Right lobe of liver (tissue), 6 donors: Measurements from ENCODE around the gene PDE9A. TPM values are rescaled to one million over a fixed set of nuclear protein-coding genes. Genes with fewer than 3 reads are reported as not detected.

Source experiments
- ATAC-seq, 4 donors: fragments of 200-7000 bp; cut with Tn5 transposase; one replicate each; pipeline ENCODE4 v1.9.1; 2020; ENCODE audit warnings: mild to moderate bottlenecking in 4 of 4, moderate library complexity in 4 of 4
- DNase-seq, 3 donors: peaks; one replicate each; pipeline ENCODE4 v3.0.0-alpha.2; 2020
- H3K27ac ChIP-seq, 3 donors: fragments of 200-600 bp; one replicate each; pipeline ENCODE4 v1.8.0; 2022
- H3K27me3 ChIP-seq, 2 donors: fragments of 200-600 bp; one replicate each; pipeline ENCODE4 v1.8.0; 2022
- H3K36me3 ChIP-seq, 4 donors: fragments of 200-600 bp; sonication (generic) in 1 of 4; one replicate each; pipeline versions ENCODE4 v1.5.1 to v1.8.0; 2017 to 2022; ENCODE audit warnings: control low read depth in 1 of 4
- H3K4me1 ChIP-seq, 4 donors: fragments of 200-600 bp; sonication (generic) in 1 of 4; one replicate each; pipeline versions ENCODE4 v1.5.1 to v1.8.0; 2017 to 2022; ENCODE audit warnings: control low read depth in 1 of 4
- H3K4me3 ChIP-seq, 3 donors: fragments of 200-600 bp; one replicate each; pipeline ENCODE4 v1.8.0; 2022
- H3K9me3 ChIP-seq, 4 donors: fragments of 200-600 bp; sonication (generic) in 1 of 4; one replicate each; pipeline versions ENCODE4 v1.5.1 to v1.8.0; 2017 to 2022; ENCODE audit warnings: control low read depth in 1 of 4
- CTCF ChIP-seq, 4 donors: fragments of 200-600 bp in 3 of 4; fragments of 450-650 bp in 1 of 4; IDR thresholded peaks; one replicate each; pipeline versions ENCODE4 v1.5.1 to v1.8.0; 2016 to 2022; ENCODE audit warnings: antibody characterized with exemption in 4 of 4, mild to moderate bottlenecking in 2 of 4
- POLR2A ChIP-seq: fragments of 450-650 bp; IDR thresholded peaks from one replicate; pipeline ENCODE4 v1.6.1; 2017; ENCODE audit warnings: antibody characterized with exemption, mild to moderate bottlenecking
- WGBS: methylation state at CpG from one replicate; pipeline ENCODE4 v1.1.6; 2018; ENCODE audit warnings: low coverage, low lambda C conversion rate; ENCODE audit not compliant: insufficient coverage; ENCODE audit errors: missing lambda C conversion rate; 5-methylcytosine and 5-hydroxymethylcytosine counted together
- intact Hi-C, 2 donors: fragments of 100-400 bp; cut with DNase I; formaldehyde crosslinking; loops; one replicate each; pipeline versions ENCODE4 v1.11.2 to v1.14.1; 2022
- total RNA-seq, 6 experiments: library from RNA; depleted of rRNA in 2 of 6; stranded (reverse); fragments of >200 nt in 2 of 6; fragmentation: NEBNext Ultra II Directional in 3 of 6; extraction: Animal tissue kit (Norgen Biotek cat#: 25700) in 3 of 6; gene quantifications; one replicate each; pipeline versions ENCODE4 v1.1.0 to v1.2.4, GENCODE V29; 2016 to 2023
- donor health status: DM: no; HTN: yes; CAD: no.
- donor health status: DM: no; HTN: no; CAD: no.
- donor health status: DM: no; HTN: no; CAD: no.
- donor health status: DM: no; HTN: yes; CAD: no.
- donor health status: DM: no; HTN: yes; CAD: no.

Gene PDE9A
- total RNA-seq, 6 experiments from 2014 or later, result 1.1 to 5.9 (median 3.3) TPM

DNA sequence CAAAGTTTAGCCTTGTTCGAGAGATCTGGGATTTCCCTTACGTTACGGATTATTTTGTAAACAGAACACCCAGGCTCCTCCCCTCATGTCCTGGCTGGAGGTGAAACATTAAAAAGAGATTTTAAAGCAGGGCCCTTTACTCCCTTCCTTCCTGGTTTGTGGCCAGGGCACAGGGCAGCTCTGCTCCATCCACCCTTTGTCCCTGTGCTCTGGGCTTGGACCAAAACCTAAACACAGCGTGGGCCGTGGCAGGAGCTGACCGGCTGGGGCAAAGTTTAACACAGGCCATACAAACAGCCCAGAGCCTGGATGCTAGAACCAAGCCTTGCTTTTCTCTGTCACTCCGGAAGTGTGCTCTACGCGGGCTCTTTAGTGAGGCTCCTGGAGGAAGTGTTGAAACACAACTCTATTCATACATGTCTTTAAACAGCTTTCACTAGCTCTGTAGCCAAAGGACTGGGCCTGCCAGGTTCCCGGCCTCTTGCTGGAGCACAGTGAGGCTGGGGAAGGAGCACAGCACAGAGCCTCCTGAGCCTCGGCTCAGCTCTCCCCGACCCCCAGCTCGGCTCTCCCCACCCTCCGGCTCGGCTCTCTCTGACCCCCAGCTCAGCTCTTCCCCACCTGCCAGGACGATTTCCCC is 84.7 kb downstream of the PDE9A start:
- Histone ChIP-seq H3K4me3 (no peak overlapping the region), H3K4me1 (peaks cover 0 to 50% (median 25%) of the 10 kb centered on the region in 4 donors), H3K9me3 (no peaks in the 10 kb centered on the region), H3K27ac (peak overlapping the region; percentile 58 to 86 (median 84)), H3K27me3 (no peaks in the 10 kb centered on the region), H3K36me3 (no peaks in the 10 kb centered on the region)
- DNase-seq (peak; percentile 88 to 97 (median 93)), ATAC-seq (peak; percentile 83 to 90 (median 90))
- peak; percentile 53 for TF ChIP-seq POLR2A
- no peak for TF ChIP-seq CTCF (IDR thresholded peaks at IDR 0.05)
- 9% methylated on average over 7 of the region's 16 CpGs for WGBS
- intact Hi-C loops, result no loop called here

DNA sequence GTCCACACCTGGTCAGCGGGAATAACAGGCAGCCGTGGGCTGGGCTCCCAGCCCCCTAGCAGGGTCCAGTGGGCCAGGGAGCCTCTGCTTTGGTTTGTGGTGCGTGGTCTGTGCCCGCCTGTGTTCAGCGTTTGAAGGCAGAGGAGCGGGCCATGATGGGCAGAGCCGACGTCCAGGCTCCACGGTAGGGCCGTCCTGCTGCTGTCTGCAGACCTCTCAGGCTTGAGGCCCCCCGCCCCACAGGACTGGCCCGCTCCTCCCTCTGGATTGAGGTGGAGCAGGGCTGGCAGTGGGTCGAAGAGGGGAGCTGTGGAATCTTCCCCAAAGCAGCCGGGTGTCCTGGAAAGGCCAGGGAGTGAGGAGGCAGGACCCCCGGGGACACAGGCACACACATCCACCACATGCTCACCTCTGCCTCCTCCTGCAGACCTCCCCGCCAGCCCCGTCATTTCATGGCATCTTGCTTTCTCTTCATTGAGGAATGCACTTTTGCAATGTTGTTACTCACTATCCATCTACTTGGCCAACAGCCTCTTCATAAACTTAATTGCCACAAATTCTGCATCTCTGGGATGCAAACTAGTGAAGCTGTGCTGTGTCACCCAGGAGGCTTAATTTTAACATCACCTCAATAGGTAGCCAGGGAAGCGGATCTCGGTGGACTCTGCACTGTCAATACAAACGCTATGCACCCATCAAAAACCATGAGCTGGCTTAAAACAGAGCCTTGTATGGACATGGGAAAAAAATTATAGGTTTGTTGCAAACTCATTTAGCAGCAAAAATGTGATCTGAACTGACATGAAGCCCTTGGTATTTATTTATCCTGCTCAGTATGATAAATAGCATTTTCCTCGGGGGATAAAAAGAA is 85.9 kb downstream of the PDE9A start:
- Histone ChIP-seq H3K27me3 (no peaks in the 10 kb centered on the region), H3K9me3 (no peaks in the 10 kb centered on the region), H3K27ac (peak overlapping the region in 2 of 3 donors; percentile 84 to 86), H3K4me1 (peaks cover 0 to 41% (median 20%) of the 10 kb centered on the region in 4 donors), H3K36me3 (no peaks in the 10 kb centered on the region), H3K4me3 (no peak overlapping the region)
- 55% methylated on average over 6 of the region's 21 CpGs for WGBS
- intact Hi-C loops, result no loop called here
- DNase-seq (peak in 1 of 3 donors; percentile 44), ATAC-seq (no peak)
- TF ChIP-seq CTCF (IDR thresholded peaks at IDR 0.05), result no peak
- TF ChIP-seq POLR2A, result no peak

- H3K9me3 ChIP-seq, result no peaks in the 10 kb centered on the region
- no peak overlapping the region for H3K27ac ChIP-seq
- no peak overlapping the region for H3K4me3 ChIP-seq
- intact Hi-C loops, result no loop called here
- DNase-seq (no peak), ATAC-seq (no peak)
- H3K36me3 ChIP-seq, result no peaks in the 10 kb centered on the region
- no peaks in the 10 kb centered on the region for H3K27me3 ChIP-seq
- WGBS, result 91% methylated on average over 1 of the region's 1 CpG
- TF ChIP-seq POLR2A, result no peak
- TF ChIP-seq CTCF (IDR thresholded peaks at IDR 0.05), result no peak
- H3K4me1 ChIP-seq, result peaks cover 0 to 30% (median 15%) of the 10 kb centered on the region in 4 donors
Observed at GRCh38 chr21:42740405-42740909, 87.0 kb downstream of the PDE9A start.

DNA sequence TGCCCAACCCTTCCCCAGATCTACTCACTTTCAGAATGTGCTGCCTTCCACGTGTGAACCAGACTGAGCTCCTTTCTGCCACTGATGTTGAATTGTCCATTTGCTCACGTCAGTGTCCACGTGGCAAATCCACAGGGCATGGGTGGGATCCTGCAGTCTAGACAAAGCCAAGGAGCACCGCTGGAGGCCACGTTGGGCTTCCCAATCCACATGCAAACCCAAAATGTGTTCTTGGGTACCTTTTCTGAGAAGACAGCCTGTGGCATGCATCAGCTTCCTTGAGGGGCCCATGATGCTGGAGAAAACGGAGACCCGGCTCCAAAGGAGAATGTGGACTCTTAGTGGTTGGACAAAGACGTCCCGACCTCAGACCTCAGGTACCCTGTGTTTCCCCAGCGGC is 87.6 kb downstream of the PDE9A start:
- Histone ChIP-seq H3K36me3 (no peaks in the 10 kb centered on the region), H3K27me3 (no peaks in the 10 kb centered on the region), H3K4me3 (no peak overlapping the region), H3K9me3 (no peaks in the 10 kb centered on the region), H3K4me1 (peaks cover 0 to 30% (median 14%) of the 10 kb centered on the region in 4 donors), H3K27ac (no peak overlapping the region)
- DNase-seq (no peak), ATAC-seq (no peak)
- intact Hi-C loops, result no loop called here
- WGBS, result 72% methylated on average over 5 of the region's 10 CpGs
- TF ChIP-seq POLR2A (no peak), CTCF (IDR thresholded peaks at IDR 0.05) (no peak)
